Effector CD8-positive, alpha-beta T cell (primary cell): Measurements from ENCODE around the gene ASL.
"Not testable (repeated sequence)": the region's sequence is repeated elsewhere in the genome, so short reads cannot be mapped to it uniquely, and the experiment has no call there.

Source experiments
- DNase-seq: peaks from one replicate; lab custom pipeline; 2025; lab: John Stamatoyannopoulos, UW

Gene ASL

GRCh38 chr7:66119245-66119850 is 43.7 kb downstream of the ASL start:
- no peak for DNase-seq

GRCh38 chr7:66123175-66123528 is 47.5 kb downstream of the ASL start:
- no peak for DNase-seq

GRCh38 chr7:66124569-66124861 is 48.9 kb downstream of the ASL start:
- not testable (repeated sequence) for DNase-seq

GRCh38 chr7:66125052-66125694 is 49.6 kb downstream of the ASL start:
- DNase-seq, result no peak

GRCh38 chr7:66125781-66126352 is 50.2 kb downstream of the ASL start:
- DNase-seq, result not testable (repeated sequence)

GRCh38 chr7:66127172-66127571 is 51.6 kb downstream of the ASL start:
- not testable (repeated sequence) for DNase-seq

GRCh38 chr7:66138994-66139752 is 63.6 kb downstream of the ASL start:
- no peak for DNase-seq

GRCh38 chr7:66140924-66141323 is 65.3 kb downstream of the ASL start:
- DNase-seq, result no peak

- no peak for DNase-seq
These were observed 66.7 kb downstream of the ASL start for GRCh38 chr7:66142334-66142733.

- no peak for DNase-seq
These were observed 67.4 kb downstream of the ASL start for GRCh38 chr7:66142996-66143395.
